ENCODE data around the gene POGZ. TPM values are rescaled to one million over a fixed set of nuclear protein-coding genes. Genes with fewer than 3 reads are reported as not detected.
"Not testable (repeated sequence)": the region's sequence is repeated elsewhere in the genome, so short reads cannot be mapped to it uniquely, and the experiment has no call there.

Gene POGZ
- total RNA-seq, 1 donor from 2014 or later = 96.3 TPM

GRCh38 chr1:151435174-151435573, 24.1 kb downstream of the POGZ start:
- DNase-seq (no peak), ATAC-seq (no peak)
- Histone ChIP-seq H3K9me3 (no peaks in the 10 kb centered on the region), H3K36me3 (peaks cover 25% of the 10 kb centered on the region), H3K27ac (no peak overlapping the region), H3K27me3 (no peaks in the 10 kb centered on the region), H3K4me1 (peaks cover 22% of the 10 kb centered on the region), H3K4me3 (no peak overlapping the region)
- no peak for TF ChIP-seq CTCF (IDR thresholded peaks at IDR 0.05)
- intact Hi-C loops (cut with DNase I) = loop anchor here (10.0 kb wide), 1 partner anchor 100 kb away; no protein-coding TSS in a partner anchor

GRCh38 chr1:151433827-151434226, 25.5 kb downstream of the POGZ start:
- not testable (repeated sequence) for H3K27me3 ChIP-seq, H3K4me3 ChIP-seq, DNase-seq, H3K9me3 ChIP-seq, ATAC-seq, H3K27ac ChIP-seq
- peaks cover 22% of the 10 kb centered on the region for H3K4me1 ChIP-seq
- H3K36me3 ChIP-seq = peaks cover 25% of the 10 kb centered on the region
- intact Hi-C loops (cut with DNase I) = loop anchor here (10.0 kb wide), 1 partner anchor 101 kb away; no protein-coding TSS in a partner anchor

- no peaks in the 10 kb centered on the region for H3K27me3 ChIP-seq
Measured at GRCh38 chr1:151428068-151428467, 31.2 kb downstream of the POGZ start.

GRCh38 chr1:151425103-151425502, 34.2 kb downstream of the POGZ start:
- Histone ChIP-seq H3K27ac (no peak overlapping the region), H3K36me3 (peaks cover 100% of the 10 kb centered on the region), H3K4me1 (no peaks in the 10 kb centered on the region), H3K9me3 (no peaks in the 10 kb centered on the region), H3K4me3 (no peak overlapping the region), H3K27me3 (no peaks in the 10 kb centered on the region)
- intact Hi-C loops (cut with DNase I) = no loop called here
- DNase-seq (no peak), ATAC-seq (no peak)
- TF ChIP-seq CTCF (IDR thresholded peaks at IDR 0.05) = no peak

More at GRCh38 chr1:151428068-151428467, 31.2 kb downstream of the POGZ start:
- Histone ChIP-seq H3K27ac (no peak overlapping the region), H3K4me1 (no peaks in the 10 kb centered on the region), H3K4me3 (no peak overlapping the region), H3K36me3 (peaks cover 76% of the 10 kb centered on the region), H3K9me3 (no peaks in the 10 kb centered on the region)
- DNase-seq = no peak
- TF ChIP-seq CTCF (IDR thresholded peaks at IDR 0.05) = no peak
- intact Hi-C loops (cut with DNase I) = no loop called here
- ATAC-seq = no peak

- TF ChIP-seq CTCF (IDR thresholded peaks at IDR 0.05) = no peak
- Histone ChIP-seq H3K4me1 (no peaks in the 10 kb centered on the region), H3K27ac (no peak overlapping the region), H3K27me3 (no peaks in the 10 kb centered on the region), H3K36me3 (peaks cover 96% of the 10 kb centered on the region), H3K9me3 (no peaks in the 10 kb centered on the region), H3K4me3 (no peak overlapping the region)
- intact Hi-C loops (cut with DNase I) = no loop called here
- DNase-seq (no peak), ATAC-seq (no peak)
Measured at GRCh38 chr1:151419819-151420218, 39.5 kb downstream of the POGZ start.

GRCh38 chr1:151418081-151418480, 41.2 kb downstream of the POGZ start:
- H3K4me3 ChIP-seq = no peak overlapping the region
- ATAC-seq = no peak
- no peak for TF ChIP-seq CTCF (IDR thresholded peaks at IDR 0.05)
- H3K27ac ChIP-seq = no peak overlapping the region
- no peaks in the 10 kb centered on the region for H3K27me3 ChIP-seq
- no peak for DNase-seq
- H3K4me1 ChIP-seq = no peaks in the 10 kb centered on the region
- H3K9me3 ChIP-seq = no peaks in the 10 kb centered on the region
- intact Hi-C loops (cut with DNase I) = no loop called here
- H3K36me3 ChIP-seq = peaks cover 95% of the 10 kb centered on the region
